Hepatocyte (in vitro differentiated cells): ENCODE data around the gene COX6A1. TPM values are rescaled to one million over a fixed set of nuclear protein-coding genes. Genes with fewer than 3 reads are reported as not detected.

Source experiments
- DNase-seq: peaks from one replicate; pipeline ENCODE4 v3.0.0-alpha.2; 2016; ENCODE audit warnings: low spot score
- H2AFZ ChIP-seq: fragments of 200-600 bp; sonication (generic); 2 replicates; pipeline ENCODE4 v1.6.0; 2016; ENCODE audit warnings: antibody characterized with exemption, mild to moderate bottlenecking
- H3K27ac ChIP-seq: fragments of 200-600 bp; sonication (generic); 2 replicates; pipeline ENCODE4 v1.5.1; 2016; ENCODE audit warnings: mild to moderate bottlenecking
- H3K27me3 ChIP-seq: fragments of 200-600 bp; sonication (generic); 2 replicates; pipeline ENCODE4 v1.6.1; 2016
- H3K36me3 ChIP-seq: fragments of 200-600 bp; sonication (generic); replicated peaks from 2 replicates; pipeline ENCODE4 v1.5.1; 2016; ENCODE audit warnings: low read depth; ENCODE audit not compliant: insufficient read depth
- H3K4me1 ChIP-seq: fragments of 200-600 bp; sonication (generic); 2 replicates; pipeline ENCODE4 v1.5.1; 2016; ENCODE audit warnings: mild to moderate bottlenecking, moderate library complexity; ENCODE audit not compliant: insufficient read depth
- H3K4me2 ChIP-seq: fragments of 200-600 bp; sonication (generic); 2 replicates; pipeline ENCODE4 v1.6.0; 2016
- H3K4me3 ChIP-seq: fragments of 200-600 bp; sonication (generic); 2 replicates; pipeline ENCODE4 v1.5.1; 2016; ENCODE audit warnings: mild to moderate bottlenecking
- H3K79me2 ChIP-seq: fragments of 200-600 bp; sonication (generic); 2 replicates; pipeline ENCODE4 v1.6.0; 2017; ENCODE audit warnings: mild to moderate bottlenecking
- H3K9me2 ChIP-seq: fragments of 200-600 bp; sonication (generic); replicated peaks from 2 replicates; pipeline ENCODE4 v1.6.0; 2017; ENCODE audit warnings: mild to moderate bottlenecking; ENCODE audit not compliant: insufficient read depth
- H3K9me3 ChIP-seq: fragments of 200-600 bp; sonication (generic); 2 replicates; pipeline ENCODE4 v1.5.1; 2016; ENCODE audit warnings: low read depth, mild to moderate bottlenecking
- H4K20me1 ChIP-seq: fragments of 200-600 bp; sonication (generic); 2 replicates; pipeline ENCODE4 v1.6.0; 2016; ENCODE audit warnings: mild to moderate bottlenecking; ENCODE audit not compliant: insufficient read depth, poor library complexity, severe bottlenecking
- EZH2 ChIP-seq: fragments of 200-600 bp; sonication (generic); IDR thresholded peaks from 2 replicates; pipeline ENCODE4 v1.6.1; 2016; ENCODE audit warnings: antibody characterized with exemption, mild to moderate bottlenecking, borderline replicate concordance
- EZH2phosphoT487 ChIP-seq: fragments of 200-600 bp; sonication (generic); IDR thresholded peaks from one replicate; pipeline ENCODE4 v1.6.1; 2018; ENCODE audit warnings: antibody characterized with exemption, mild to moderate bottlenecking, low read depth, moderate library complexity; ENCODE audit not compliant: unreplicated experiment, severe bottlenecking
- WGBS: methylation state at CpG from one replicate; pipeline ENCODE4 v1.1.6; 2016; ENCODE audit warnings: low lambda C conversion rate; ENCODE audit errors: missing lambda C conversion rate; 5-methylcytosine and 5-hydroxymethylcytosine counted together
- polyA plus RNA-seq: library from polyadenylated mRNA; unstranded; fragments of >200 nt; fragmentation: Nextera tagmentation; extraction: Ambion mirVana; gene quantifications from 2 replicates; pipeline ENCODE4 v1.2.1, GENCODE V29; 2016
- total RNA-seq: library from RNA; depleted of rRNA; stranded (reverse); fragments of >200 nt; gene quantifications from 2 replicates; pipeline ENCODE4 v1.2.3, GENCODE V29; 2014
- TF ChIP-seq, protein P1 (sequence below): fragments of 200-600 bp; sonication (generic); IDR thresholded peaks from 2 replicates; pipeline ENCODE4 v1.5.1; 2016; ENCODE audit warnings: antibody characterized with exemption, mild to moderate bottlenecking; ENCODE audit not compliant: poor library complexity

COX6A1 gene
- total and polyA plus RNA-seq, 2 experiments from 2014 or later, result 581 to 1,059 TPM

- Histone ChIP-seq H3K79me2 (no peaks in the 10 kb centered on the region), H2AFZ (peak overlapping the region; percentile 56), H3K9me2 (no peaks in the 10 kb centered on the region), H3K27ac (peak overlapping the region; percentile 53), H4K20me1 (no peaks in the 10 kb centered on the region), H3K27me3 (no peaks in the 10 kb centered on the region), H3K4me2 (peak overlapping the region; percentile 53), H3K36me3 (no peaks in the 10 kb centered on the region), H3K9me3 (no peaks in the 10 kb centered on the region), H3K4me3 (no peak overlapping the region), H3K4me1 (no peaks in the 10 kb centered on the region)
- TF ChIP-seq, protein P1, sequence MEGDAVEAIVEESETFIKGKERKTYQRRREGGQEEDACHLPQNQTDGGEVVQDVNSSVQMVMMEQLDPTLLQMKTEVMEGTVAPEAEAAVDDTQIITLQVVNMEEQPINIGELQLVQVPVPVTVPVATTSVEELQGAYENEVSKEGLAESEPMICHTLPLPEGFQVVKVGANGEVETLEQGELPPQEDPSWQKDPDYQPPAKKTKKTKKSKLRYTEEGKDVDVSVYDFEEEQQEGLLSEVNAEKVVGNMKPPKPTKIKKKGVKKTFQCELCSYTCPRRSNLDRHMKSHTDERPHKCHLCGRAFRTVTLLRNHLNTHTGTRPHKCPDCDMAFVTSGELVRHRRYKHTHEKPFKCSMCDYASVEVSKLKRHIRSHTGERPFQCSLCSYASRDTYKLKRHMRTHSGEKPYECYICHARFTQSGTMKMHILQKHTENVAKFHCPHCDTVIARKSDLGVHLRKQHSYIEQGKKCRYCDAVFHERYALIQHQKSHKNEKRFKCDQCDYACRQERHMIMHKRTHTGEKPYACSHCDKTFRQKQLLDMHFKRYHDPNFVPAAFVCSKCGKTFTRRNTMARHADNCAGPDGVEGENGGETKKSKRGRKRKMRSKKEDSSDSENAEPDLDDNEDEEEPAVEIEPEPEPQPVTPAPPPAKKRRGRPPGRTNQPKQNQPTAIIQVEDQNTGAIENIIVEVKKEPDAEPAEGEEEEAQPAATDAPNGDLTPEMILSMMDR, result no peak
- no peak for TF ChIP-seq EZH2phosphoT487
- TF ChIP-seq EZH2, result no peak
- whole genome bisulfite sequencing, result 32% methylated on average over 18 of the region's 18 CpGs
- DNase-seq, result peak; percentile 56
Observed at GRCh38 chr12:120394483-120395367, 43.2 kb upstream of the COX6A1 start.

DNA sequence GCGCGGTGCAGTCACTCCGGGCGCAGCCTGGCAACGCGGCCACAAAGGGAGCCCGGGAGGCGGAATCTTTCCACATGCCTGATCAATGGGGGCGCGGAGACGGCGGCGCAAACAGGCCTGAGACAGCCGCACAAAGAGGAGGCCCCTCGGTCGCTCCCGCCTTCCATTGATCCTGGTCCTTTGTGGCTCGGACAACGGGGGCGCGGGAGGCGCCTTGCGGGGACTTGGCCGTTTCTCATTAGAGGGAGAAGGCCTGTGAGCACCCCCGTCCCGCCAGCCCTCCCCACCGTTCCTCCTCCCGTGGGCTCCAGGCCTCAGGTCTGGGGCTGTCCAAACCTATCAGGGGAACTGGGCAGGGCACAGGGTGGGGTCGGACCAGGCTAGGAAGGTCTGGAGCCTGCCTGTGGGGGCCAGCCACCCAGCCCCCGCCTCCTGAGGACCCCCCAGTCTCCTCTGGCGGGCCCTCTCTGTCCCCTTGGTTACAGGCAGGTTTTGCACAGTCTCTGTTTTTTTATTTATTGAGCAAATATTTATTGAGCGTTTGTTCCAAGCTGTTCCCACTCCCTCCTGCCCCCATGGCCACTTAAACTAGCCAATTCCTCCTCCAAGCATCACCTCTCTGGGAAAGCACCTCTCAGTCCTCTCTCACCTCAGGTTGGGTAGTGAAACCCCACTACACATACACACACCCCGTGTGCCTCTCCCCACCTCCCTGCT, 39.9 kb upstream of the COX6A1 start:
- no peak overlapping the region for H2AFZ ChIP-seq
- no peaks in the 10 kb centered on the region for H3K36me3 ChIP-seq
- WGBS, result 76% methylated on average over 23 of the region's 33 CpGs
- H3K4me1 ChIP-seq, result no peaks in the 10 kb centered on the region
- no peak for DNase-seq
- H4K20me1 ChIP-seq, result no peaks in the 10 kb centered on the region
- no peak overlapping the region for H3K4me2 ChIP-seq
- no peak overlapping the region for H3K27ac ChIP-seq
- no peaks in the 10 kb centered on the region for H3K79me2 ChIP-seq
- H3K27me3 ChIP-seq, result no peaks in the 10 kb centered on the region
- H3K9me2 ChIP-seq, result no peaks in the 10 kb centered on the region
- no peaks in the 10 kb centered on the region for H3K9me3 ChIP-seq
- no peak for TF ChIP-seq EZH2phosphoT487
- no peak overlapping the region for H3K4me3 ChIP-seq

GRCh38 chr12:120399531-120399930, 38.4 kb upstream of the COX6A1 start:
- TF ChIP-seq EZH2phosphoT487 (no peak), EZH2 (no peak)
- TF ChIP-seq, protein P1, result no peak
- Histone ChIP-seq H3K9me3 (no peaks in the 10 kb centered on the region), H3K27ac (no peak overlapping the region), H3K9me2 (no peaks in the 10 kb centered on the region), H3K4me2 (no peak overlapping the region), H2AFZ (no peak overlapping the region), H3K27me3 (no peaks in the 10 kb centered on the region), H3K79me2 (no peaks in the 10 kb centered on the region), H4K20me1 (no peaks in the 10 kb centered on the region), H3K4me1 (no peaks in the 10 kb centered on the region), H3K4me3 (no peak overlapping the region), H3K36me3 (no peaks in the 10 kb centered on the region)
- 59% methylated on average over 5 of the region's 5 CpGs for WGBS
- DNase-seq, result no peak

DNA sequence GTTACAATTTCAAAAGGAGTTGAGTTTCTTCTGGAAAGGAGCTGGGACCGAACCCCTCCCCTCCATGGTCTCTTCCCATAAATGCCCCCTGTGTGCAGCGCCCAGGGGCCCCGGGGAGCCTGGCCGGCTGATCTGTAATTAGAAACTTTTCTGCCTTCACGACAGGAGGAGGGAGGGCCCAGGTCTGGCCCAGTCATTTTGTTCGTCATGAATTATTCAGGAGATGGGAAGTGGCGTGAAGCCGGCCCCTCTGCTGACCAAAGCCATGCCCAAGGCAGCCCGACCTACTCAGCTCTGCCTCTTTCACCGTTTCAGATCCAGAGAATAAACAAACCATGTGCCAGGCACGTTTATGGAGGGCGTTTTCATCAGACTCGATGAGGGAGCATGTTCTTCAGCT, 35.7 kb upstream of the COX6A1 start:
- Histone ChIP-seq H3K27ac (no peak overlapping the region), H3K9me2 (no peaks in the 10 kb centered on the region), H3K4me2 (no peak overlapping the region), H3K36me3 (no peaks in the 10 kb centered on the region), H3K9me3 (no peaks in the 10 kb centered on the region), H4K20me1 (no peaks in the 10 kb centered on the region), H3K79me2 (no peaks in the 10 kb centered on the region), H2AFZ (peak overlapping the region; percentile 63), H3K4me1 (no peaks in the 10 kb centered on the region), H3K4me3 (no peak overlapping the region), H3K27me3 (no peaks in the 10 kb centered on the region)
- TF ChIP-seq EZH2 (no peak), EZH2phosphoT487 (no peak)
- DNase-seq, result no peak
- whole genome bisulfite sequencing, result 23% methylated on average over 13 of the region's 13 CpGs
